Neuronal stem cell (in vitro differentiated cells): ENCODE data around the gene CASP7.

Source experiments
- DNase-seq: peaks from one replicate; pipeline ENCODE4 v3.0.0-alpha.2; 2013; ENCODE audit warnings: low spot score
- H2AFZ ChIP-seq: one replicate; pipeline ENCODE4 v1.6.1; 2013; ENCODE audit warnings: mild to moderate bottlenecking, low read length, inconsistent platforms
- H2AK5ac ChIP-seq: 2 replicates; pipeline ENCODE4 v1.6.1; 2013; ENCODE audit warnings: low read depth, mild to moderate bottlenecking, inconsistent platforms, low read length, moderate library complexity, mixed read lengths
- H2BK120ac ChIP-seq: 2 replicates; pipeline ENCODE4 v1.6.1; 2013; ENCODE audit warnings: low read depth, mild to moderate bottlenecking, inconsistent platforms, low read length, moderate library complexity, mixed read lengths
- H2BK12ac ChIP-seq: one replicate; pipeline ENCODE4 v1.6.1; 2013; ENCODE audit warnings: low read length, inconsistent platforms
- H2BK15ac ChIP-seq: 2 replicates; pipeline ENCODE4 v1.6.1; 2013; ENCODE audit warnings: mild to moderate bottlenecking, low read length, inconsistent platforms, mixed read lengths
- H2BK5ac ChIP-seq: one replicate; pipeline ENCODE4 v1.6.1; 2013; ENCODE audit warnings: inconsistent platforms, mild to moderate bottlenecking, low read length, moderate library complexity
- H3K14ac ChIP-seq: one replicate; pipeline ENCODE4 v1.6.1; 2013; ENCODE audit warnings: low read length, inconsistent platforms
- H3K18ac ChIP-seq: 2 replicates; pipeline ENCODE4 v1.6.1; 2013; ENCODE audit warnings: low read length, inconsistent platforms
- H3K23ac ChIP-seq: 2 replicates; pipeline ENCODE4 v1.6.1; 2013; ENCODE audit warnings: low read depth, mild to moderate bottlenecking, mixed read lengths, low read length, inconsistent platforms; ENCODE audit not compliant: poor library complexity
- H3K27ac ChIP-seq: replicated peaks from 3 replicates; pipeline ENCODE4 v1.5.1; 2013; ENCODE audit warnings: low read length, inconsistent platforms
- H3K27me3 ChIP-seq, 3 experiments: 2 replicates each; pipeline ENCODE4 v1.6.1; 2013; ENCODE audit warnings: low read length in 3 of 3, mild to moderate bottlenecking in 2 of 3, inconsistent platforms in 1 of 3, low read depth in 1 of 3, mixed read lengths in 1 of 3, moderate library complexity in 1 of 3; ENCODE audit not compliant: control insufficient read depth in 3 of 3, insufficient read depth in 3 of 3
- H3K36me3 ChIP-seq, 2 donors: replicated peaks in 1 of 2; 2 replicates each; pipeline ENCODE4 v1.6.1; 2013; ENCODE audit warnings: low read length in 2 of 2; ENCODE audit not compliant: control insufficient read depth in 2 of 2, insufficient read depth in 2 of 2
- H3K4ac ChIP-seq: 2 replicates; pipeline ENCODE4 v1.6.1; 2013; ENCODE audit warnings: inconsistent platforms, mild to moderate bottlenecking, low read length, moderate library complexity
- H3K4me1 ChIP-seq, 2 donors: 1 replicate in 1 of 2; 2 replicates in 1 of 2; pipeline ENCODE4 v1.6.1; 2013; ENCODE audit warnings: low read length in 2 of 2, low read depth in 1 of 2; ENCODE audit not compliant: control insufficient read depth in 2 of 2, insufficient read depth in 1 of 2
- H3K4me2 ChIP-seq: one replicate; pipeline ENCODE4 v1.6.1; 2013; ENCODE audit warnings: mild to moderate bottlenecking, low read length, inconsistent platforms; ENCODE audit not compliant: insufficient read depth, poor library complexity, severe bottlenecking
- H3K4me3 ChIP-seq, 2 donors: 2 replicates each; pipeline ENCODE4 v1.5.1; 2013; ENCODE audit warnings: low read length in 2 of 2, mild to moderate bottlenecking in 2 of 2, inconsistent platforms in 1 of 2, moderate library complexity in 1 of 2
- H3K79me1 ChIP-seq: one replicate; pipeline ENCODE4 v1.6.1; 2013; ENCODE audit warnings: low read depth, mild to moderate bottlenecking, inconsistent platforms, low read length, moderate library complexity
- H3K9ac ChIP-seq: one replicate; pipeline ENCODE4 v1.6.1; 2013; ENCODE audit warnings: mild to moderate bottlenecking, low read depth, low read length, inconsistent platforms; ENCODE audit not compliant: poor library complexity
- H3K9me3 ChIP-seq, 2 donors: replicated peaks in 1 of 2; 2 replicates each; pipeline versions ENCODE3 to v1.6.1; 2013; ENCODE audit warnings: low read length in 2 of 2, mild to moderate bottlenecking in 2 of 2, inconsistent platforms in 1 of 2, low read depth in 1 of 2, mixed read lengths in 1 of 2, moderate library complexity in 1 of 2; ENCODE audit not compliant: control insufficient read depth in 2 of 2, insufficient read depth in 1 of 2
- H4K8ac ChIP-seq: one replicate; pipeline ENCODE4 v1.6.1; 2013; ENCODE audit warnings: low read depth, mild to moderate bottlenecking, inconsistent platforms, low read length, moderate library complexity
- H4K91ac ChIP-seq: one replicate; pipeline ENCODE4 v1.6.1; 2013; ENCODE audit warnings: low read length, low read depth, mild to moderate bottlenecking, inconsistent platforms; ENCODE audit not compliant: poor library complexity
- WGBS, 2 donors: extraction: QIAGEN DNeasy Blood & Tissue Kit; methylation state at CpG; one replicate each; pipeline ENCODE4 v1.1.7; 2013; ENCODE audit warnings: missing lambda C conversion rate in 2 of 2, mixed read lengths in 1 of 2; ENCODE audit not compliant: insufficient read length in 2 of 2, insufficient replicate concordance in 1 of 2; ENCODE audit errors: extremely low coverage in 2 of 2; 5-methylcytosine and 5-hydroxymethylcytosine counted together

The CASP7 gene

DNA sequence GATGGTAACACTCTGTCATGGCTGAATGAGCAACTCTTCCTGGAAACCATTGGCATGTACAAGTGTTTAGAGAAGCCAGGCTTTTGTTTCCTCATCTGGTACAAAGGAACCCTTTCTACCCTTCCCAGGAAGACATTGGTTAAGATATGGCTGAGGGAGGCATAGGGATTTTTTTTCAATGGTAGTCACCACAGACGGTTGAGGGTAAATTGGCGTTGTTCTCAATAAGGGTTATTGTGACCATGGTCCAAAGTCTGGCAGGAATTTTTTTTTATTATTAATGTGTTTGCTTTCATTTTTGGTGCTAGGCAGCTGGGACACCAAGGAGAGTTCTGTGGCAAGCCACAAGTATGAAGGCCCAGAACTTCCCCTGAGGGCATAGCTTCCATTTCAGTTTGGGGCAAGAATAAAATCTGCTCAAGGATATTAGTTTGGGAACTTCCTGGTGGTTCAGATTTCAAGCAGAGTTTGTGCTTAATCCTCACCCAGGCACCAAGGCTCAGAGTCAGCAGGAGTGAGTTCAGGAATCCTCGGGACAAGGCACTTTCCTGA lies 71.5 kb downstream of the CASP7 start, which contains the start of gene PLEKHS1:
TSS of gene PLEKHS1 (plus strand) at position 502 of the 552 bp plus-strand sequence. CDS start 3,596 bp downstream, outside the sequence.
- WGBS, 2 donors: no CpG with 5 or more reads among the region's 3 CpGs
- no peak within 1 kb of the TSS for H2BK12ac ChIP-seq
- H3K4ac ChIP-seq: no peak within 1 kb of the TSS
- peaks cover 0 to 3% of the 10 kb centered on the region in 2 donors for H3K4me1 ChIP-seq
- H3K4me3 ChIP-seq: no peak within 1 kb of the TSS
- H3K23ac ChIP-seq: no peak within 1 kb of the TSS
- H3K4me2 ChIP-seq: no peak within 1 kb of the TSS
- no peak within 1 kb of the TSS for H3K14ac ChIP-seq
- no peak within 1 kb of the TSS for H2BK15ac ChIP-seq
- H2AK5ac ChIP-seq: no peak within 1 kb of the TSS
- no peaks in the 10 kb centered on the region for H3K36me3 ChIP-seq
- H3K79me1 ChIP-seq: no peaks in the 10 kb centered on the region
- H3K9ac ChIP-seq: no peak within 1 kb of the TSS
- DNase-seq: no peak
- H3K27ac ChIP-seq: no peak within 1 kb of the TSS
- H3K18ac ChIP-seq: no peak within 1 kb of the TSS
- no peak within 1 kb of the TSS for H2AFZ ChIP-seq
- H4K91ac ChIP-seq: no peak within 1 kb of the TSS
- no peaks in the 10 kb centered on the region for H3K9me3 ChIP-seq
- H4K8ac ChIP-seq: no peak within 1 kb of the TSS
- no peak within 1 kb of the TSS for H2BK5ac ChIP-seq
- H2BK120ac ChIP-seq: no peak within 1 kb of the TSS
- H3K27me3 ChIP-seq: no peaks in the 10 kb centered on the region

DNA sequence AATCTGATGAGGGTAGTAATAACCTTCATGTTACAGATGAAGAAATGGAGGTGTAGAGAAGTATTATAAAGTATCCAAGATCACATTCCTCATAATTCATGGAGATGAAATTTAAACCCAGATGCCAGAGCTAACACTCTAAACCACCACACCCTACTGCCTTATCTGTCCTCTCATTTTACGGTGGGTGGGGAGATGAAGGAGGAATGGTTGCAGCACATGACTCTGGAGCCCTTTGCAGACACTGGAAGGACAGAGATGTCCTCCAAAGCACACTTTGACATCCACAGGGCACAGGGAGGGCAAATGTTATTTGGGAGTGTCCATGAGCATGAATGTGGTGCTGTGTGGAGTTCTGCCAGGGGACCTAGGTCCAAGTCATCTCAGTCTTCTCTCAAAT lies 72.8 kb downstream of the CASP7 start:
- Histone ChIP-seq H3K4me1 (peaks cover 0 to 3% of the 10 kb centered on the region in 2 donors), H3K4ac (no peak overlapping the region), H3K4me2 (no peak overlapping the region), H3K9me3 (no peaks in the 10 kb centered on the region), H3K23ac (no peak overlapping the region), H2BK12ac (no peak overlapping the region), H2AK5ac (no peak overlapping the region), H3K79me1 (no peaks in the 10 kb centered on the region), H2BK120ac (no peak overlapping the region), H3K9ac (no peak overlapping the region), H3K14ac (no peak overlapping the region), H3K36me3 (no peaks in the 10 kb centered on the region), H2AFZ (no peak overlapping the region), H3K4me3 (no peak overlapping the region), H3K27ac (no peak overlapping the region), H3K18ac (no peak overlapping the region), H4K8ac (no peak overlapping the region), H2BK5ac (no peak overlapping the region), H3K27me3 (peaks cover 0 to 3% (median 0%) of the 10 kb centered on the region in 3 experiments), H4K91ac (no peak overlapping the region), H2BK15ac (no peak overlapping the region)
- WGBS, 2 donors: no CpG with 5 or more reads among the region's 1 CpG
- DNase-seq: no peak

DNA sequence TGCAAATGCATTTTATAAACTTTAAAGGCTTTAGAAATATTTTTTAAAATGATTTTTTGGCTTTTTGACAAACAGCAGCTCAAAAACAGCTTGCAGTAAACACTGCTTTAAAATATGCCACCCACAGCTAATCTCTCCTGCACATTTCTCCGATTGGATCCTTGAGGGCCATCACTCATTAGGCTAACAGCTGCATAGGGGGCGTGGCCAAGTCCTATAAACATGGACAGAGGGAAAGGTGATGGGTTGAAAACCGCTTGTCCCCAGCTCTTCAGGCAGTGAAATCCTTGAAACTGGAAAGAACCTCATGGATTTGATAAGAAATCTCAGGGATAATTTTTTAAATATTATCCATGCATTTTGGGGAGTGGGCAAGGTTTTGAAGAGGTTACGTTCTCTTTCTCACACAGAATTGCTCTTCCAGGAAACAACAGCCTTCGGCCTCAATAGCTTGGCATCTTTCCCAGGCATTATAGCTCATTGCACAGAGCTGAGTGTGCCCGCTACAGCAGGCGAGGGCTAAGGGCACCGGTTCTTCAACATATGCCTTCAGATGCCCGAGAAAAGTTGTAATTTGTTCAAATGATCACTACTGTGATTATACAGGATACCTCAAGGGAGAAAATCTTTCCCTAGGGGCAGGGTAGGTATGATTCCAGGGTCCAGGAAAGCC lies 73.4 kb downstream of the CASP7 start:
- Histone ChIP-seq H3K18ac (no peak overlapping the region), H4K8ac (no peak overlapping the region), H3K36me3 (no peaks in the 10 kb centered on the region), H2AFZ (no peak overlapping the region), H3K9me3 (no peaks in the 10 kb centered on the region), H3K14ac (no peak overlapping the region), H3K4me3 (no peak overlapping the region), H3K9ac (no peak overlapping the region), H3K4me1 (peaks cover 0 to 3% of the 10 kb centered on the region in 2 donors), H3K4ac (no peak overlapping the region), H2AK5ac (no peak overlapping the region), H2BK15ac (no peak overlapping the region), H3K4me2 (no peak overlapping the region), H2BK12ac (no peak overlapping the region), H3K27me3 (peaks cover 0 to 3% (median 0%) of the 10 kb centered on the region in 3 experiments), H2BK120ac (no peak overlapping the region), H3K23ac (no peak overlapping the region), H3K27ac (no peak overlapping the region), H2BK5ac (no peak overlapping the region), H4K91ac (no peak overlapping the region), H3K79me1 (no peaks in the 10 kb centered on the region)
- DNase-seq: no peak
- WGBS, 2 donors: no CpG with 5 or more reads among the region's 9 CpGs

DNA sequence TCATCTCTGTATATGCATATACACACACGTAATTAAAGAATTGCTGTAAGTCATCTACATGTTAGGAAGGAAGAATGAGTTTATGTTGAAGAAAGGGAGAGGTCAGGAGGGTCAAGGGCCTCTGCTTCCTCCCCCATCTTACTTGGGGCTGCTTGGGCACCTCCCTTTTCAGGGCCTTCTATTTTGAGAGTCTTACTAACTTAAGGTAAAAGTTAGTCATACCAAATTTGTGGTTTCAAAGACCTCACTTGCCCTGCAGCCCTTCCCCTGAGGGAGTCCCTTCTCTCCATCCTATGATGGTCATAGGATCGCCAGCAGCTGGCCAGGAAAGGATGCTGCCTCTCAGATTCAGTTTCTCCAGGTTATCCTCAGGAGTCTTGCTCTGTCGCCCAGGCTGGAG lies 74.4 kb downstream of the CASP7 start:
- Histone ChIP-seq H3K9me3 (no peaks in the 10 kb centered on the region), H3K14ac (no peak overlapping the region), H3K79me1 (no peaks in the 10 kb centered on the region), H3K18ac (no peak overlapping the region), H2BK15ac (no peak overlapping the region), H3K27me3 (peaks cover 0 to 3% (median 0%) of the 10 kb centered on the region in 3 experiments), H3K27ac (no peak overlapping the region), H3K4me2 (no peak overlapping the region), H3K4me3 (no peak overlapping the region), H2BK5ac (no peak overlapping the region), H2AK5ac (no peak overlapping the region), H4K8ac (no peak overlapping the region), H2BK120ac (no peak overlapping the region), H2AFZ (no peak overlapping the region), H3K9ac (no peak overlapping the region), H3K4ac (no peak overlapping the region), H2BK12ac (no peak overlapping the region), H3K23ac (no peak overlapping the region), H3K36me3 (no peaks in the 10 kb centered on the region), H4K91ac (no peak overlapping the region), H3K4me1 (peaks cover 0 to 3% of the 10 kb centered on the region in 2 donors)
- WGBS, 2 donors: no CpG with 5 or more reads among the region's 3 CpGs
- DNase-seq: no peak
